NCI-H2081 treated with DMSO at 0.1 percent for 48 hours (cell line): ENCODE results near the gene FAM53B.

Source experiments
- DNase-seq: peaks from one replicate; lab custom pipeline; 2025; lab: John Stamatoyannopoulos, UW

The FAM53B gene

DNA sequence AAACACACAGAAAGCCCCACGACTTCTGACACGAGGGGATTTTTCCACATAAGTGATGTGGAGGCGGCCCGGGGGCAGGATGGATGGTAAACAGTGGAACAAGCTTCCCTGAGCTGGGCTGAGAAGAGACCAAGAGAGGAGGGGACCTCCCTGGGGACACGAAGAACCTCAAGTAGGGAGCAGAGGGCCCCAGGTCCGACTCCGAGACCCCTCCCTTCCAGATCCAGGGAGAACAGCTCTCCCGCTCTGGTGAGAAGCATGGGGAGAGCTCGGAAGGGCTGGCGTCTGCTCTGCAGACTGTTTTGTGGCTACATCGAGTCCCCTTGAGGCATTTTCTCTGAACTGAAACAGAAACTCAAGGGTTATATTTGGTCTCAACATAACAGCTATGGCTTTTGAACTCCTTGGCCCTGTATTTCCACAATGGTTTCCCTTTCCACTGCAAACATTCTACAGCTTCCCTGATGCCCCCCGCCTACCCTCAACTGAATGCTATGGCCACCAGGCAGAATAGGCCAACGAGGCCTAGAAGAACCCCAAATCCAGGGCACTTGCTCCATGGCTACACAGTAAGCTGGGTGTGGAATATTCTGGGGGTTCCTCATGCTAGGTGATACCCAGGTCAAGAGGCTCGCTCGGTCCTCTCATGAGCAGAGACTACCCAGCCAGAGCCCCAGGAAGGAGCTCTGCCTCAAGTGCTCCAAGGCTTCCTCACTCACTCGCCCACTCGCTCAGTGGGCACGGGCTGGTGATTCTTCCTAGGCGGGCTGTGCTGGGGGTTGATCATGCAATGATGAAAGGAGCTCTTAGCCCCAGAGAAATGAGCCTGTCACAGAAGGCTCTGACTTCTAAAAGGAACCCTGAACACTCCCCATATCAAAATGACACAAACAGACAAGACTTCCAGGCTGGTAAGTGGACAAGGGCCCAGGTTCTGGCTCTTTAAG lies 47.5 kb downstream of the FAM53B start:
- DNase-seq = no peak

DNA sequence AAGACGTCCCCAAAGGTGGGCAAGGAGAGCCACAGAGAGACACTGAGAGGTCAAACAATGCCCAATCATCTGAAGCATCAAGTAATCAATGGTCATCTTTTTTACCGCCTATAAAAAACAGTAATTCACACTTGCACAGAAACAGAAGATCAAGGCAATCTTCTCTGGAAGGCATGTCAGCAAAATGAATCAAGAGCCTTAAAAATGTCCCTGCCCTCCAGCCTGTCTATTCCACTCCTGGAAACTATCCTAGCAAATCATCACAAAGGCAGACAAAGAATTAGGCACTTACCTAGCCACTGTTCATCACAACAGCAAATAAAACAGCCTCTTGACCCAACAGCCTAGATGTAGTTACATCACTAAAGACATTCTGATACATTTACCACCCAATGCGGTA lies 48.9 kb downstream of the FAM53B start:
- DNase-seq = no peak

DNA sequence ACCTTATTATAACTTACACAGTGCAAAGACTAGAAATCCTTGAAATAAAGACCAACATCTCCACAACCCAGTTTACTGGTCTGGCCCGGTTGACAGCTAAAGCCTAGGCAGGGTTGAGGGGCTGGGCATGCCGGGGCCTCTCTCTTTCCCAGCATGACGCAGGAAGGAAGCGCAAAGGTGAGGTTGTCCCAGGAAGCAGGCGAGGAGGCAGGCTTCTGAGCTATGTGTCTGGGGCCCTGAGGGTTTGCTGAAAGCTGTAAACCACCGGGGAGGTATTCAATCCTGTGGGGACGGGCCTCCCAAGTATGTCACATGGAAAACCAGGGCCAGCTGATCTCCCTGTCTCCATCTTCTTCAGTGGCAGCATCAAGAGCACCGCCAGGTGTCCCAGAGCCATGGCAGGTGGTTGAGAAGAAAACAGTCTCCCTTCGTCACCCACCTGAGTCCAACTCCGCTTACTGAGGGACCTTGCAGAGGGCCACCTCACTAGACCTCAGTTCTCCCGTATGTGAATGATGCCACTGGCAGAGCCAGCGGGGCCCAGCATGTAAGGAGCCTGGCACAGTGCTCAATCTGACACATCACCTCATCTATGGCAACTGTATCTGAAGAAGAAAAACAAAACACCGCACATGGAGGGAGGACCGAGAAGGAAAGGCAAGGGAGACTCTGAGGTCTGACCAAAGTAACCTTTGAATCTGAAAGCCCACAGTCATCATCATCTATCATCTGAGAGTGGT lies 49.5 kb downstream of the FAM53B start:
- DNase-seq = no peak

DNA sequence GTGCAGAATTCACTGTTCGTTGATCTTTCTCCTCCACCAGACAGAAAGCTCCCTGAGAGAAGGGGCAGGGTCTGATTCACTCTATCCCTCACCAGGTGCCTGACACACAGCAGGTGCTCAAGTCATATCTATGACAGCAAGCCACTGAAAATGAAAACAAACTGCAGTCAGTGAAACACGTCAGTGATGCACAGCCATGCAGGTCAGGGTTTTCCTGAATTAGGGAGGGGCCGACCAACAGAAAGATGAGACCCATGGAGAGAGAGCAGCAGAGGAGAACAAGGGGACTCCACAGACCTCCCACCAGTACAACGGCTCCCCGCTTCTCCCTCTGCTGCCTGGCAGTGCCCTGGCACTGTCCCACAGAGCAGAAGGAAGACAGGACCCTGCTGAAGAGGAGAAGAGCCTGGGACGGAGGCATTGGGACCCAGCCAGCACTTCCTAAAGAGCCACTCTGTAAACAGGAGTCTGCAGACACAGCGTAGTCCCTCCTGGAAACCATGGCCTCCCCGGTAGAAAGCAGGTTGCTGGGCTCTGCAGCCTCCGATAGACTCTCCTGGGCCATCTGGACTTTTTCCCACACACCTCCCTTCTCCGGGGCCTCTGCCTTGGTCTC lies 50.3 kb downstream of the FAM53B start:
- DNase-seq = no peak

DNA sequence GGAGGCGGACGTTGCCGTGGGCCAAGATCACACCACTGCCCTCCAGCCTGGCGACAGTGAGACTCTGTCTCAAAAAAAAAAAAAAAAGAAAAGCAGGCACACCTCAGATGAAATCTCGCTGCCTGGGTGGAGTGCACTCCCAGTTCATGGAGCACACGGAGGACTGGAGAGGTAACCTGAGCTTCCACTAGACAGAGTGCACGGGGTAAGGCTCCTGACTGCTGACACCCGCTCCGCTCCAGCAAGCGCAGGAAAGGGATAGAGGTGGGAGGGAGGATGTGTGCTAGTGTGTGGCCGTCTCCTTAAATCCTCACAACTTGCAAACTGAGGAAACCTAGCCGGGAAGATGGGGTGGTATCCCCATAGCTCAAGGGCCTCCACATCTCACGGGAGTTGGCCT lies 50.8 kb downstream of the FAM53B start:
- no peak for DNase-seq

DNA sequence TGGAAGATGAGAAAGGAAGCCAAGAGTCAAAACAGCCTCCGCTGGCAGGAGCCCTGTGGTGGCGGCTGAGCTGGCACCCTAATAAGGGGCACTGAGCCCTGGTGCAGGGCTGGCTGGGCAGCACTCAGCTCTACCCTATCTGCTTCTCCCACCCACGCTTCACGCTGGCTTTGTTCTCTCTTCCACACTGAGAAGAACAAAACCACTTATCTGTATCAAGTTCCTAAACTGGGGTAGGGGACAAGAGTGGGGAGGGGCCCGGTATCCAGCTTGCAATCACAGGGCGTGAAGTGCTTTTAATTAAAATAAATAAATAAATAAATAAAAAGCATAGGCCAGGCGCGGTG lies 52.1 kb downstream of the FAM53B start:
- DNase-seq = no peak

DNA sequence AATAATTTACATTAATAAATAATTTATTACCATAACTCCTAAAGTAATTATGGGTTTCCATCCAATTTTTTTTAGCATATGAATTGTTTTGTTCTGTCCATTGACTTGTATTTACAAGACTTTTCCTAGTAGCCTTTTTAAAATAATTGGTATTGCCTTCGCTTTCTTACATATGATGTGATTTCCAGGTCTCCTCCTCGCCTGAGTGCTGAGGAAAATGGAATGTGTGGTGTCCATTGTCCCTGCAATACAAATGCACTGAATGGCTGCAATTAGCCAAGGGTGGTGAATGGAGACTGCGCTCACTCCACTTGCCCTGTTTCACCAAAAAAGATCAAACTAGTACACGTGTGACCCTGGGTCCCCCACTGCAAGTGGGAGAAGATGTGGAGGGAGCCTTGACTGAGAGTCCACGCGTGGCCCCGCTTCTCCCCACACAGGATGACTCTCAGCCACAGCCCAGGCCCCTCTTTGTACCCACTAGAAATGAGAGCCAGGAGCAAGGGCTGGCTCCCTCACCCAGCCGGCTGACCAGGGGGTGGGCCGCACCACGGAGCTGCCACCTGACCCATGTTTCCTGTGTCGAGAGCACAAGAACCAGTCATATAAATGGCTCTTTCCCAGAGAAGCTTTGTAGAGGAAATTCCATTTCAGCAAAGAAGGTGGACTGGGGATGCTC lies 52.6 kb downstream of the FAM53B start:
- DNase-seq = no peak

DNA sequence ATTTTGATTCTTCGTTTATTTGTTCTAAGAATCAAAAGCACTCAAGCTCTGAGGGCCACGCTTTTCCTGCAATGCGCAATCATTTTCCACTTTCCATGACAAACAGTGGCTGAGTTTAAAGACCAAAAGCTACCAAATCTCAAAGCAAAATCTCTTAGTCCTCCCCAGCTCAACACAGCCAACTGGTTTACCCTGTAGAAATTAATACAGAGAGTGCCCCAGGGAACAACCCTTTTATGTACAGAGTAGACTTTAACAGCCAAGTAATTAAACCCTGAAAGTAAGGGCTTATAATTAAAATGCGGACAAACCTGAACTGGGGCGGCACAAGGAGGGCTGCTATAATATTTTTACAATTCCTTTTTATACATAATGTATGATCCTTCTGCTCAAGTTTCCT lies 53.2 kb downstream of the FAM53B start:
- DNase-seq = no peak

DNA sequence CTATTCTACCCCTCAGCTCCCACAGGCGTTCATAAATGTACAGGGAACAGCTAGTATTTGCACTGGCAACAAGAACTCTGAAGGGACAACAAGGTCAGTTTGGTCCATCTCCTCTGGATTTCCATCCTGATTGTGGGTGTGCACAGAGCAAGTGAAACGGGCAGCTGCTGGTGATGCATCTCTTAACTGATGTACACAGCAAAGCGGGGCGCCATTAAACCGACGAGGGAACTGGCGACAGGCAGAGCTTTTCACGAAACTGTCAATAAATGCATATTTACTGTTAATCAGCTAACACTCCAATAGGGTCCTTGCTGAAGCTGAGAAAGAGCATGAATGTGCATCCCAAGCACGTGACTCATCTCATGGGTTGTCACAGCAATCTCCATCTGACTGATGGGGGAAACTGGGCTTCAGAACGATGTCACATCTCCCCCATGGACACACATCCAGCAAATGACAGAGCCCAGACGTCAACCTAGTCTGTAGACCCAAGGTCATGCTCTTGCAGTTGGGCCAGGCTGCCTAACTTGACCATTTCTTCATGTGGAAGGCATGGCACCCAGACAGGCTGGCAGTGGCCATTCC lies 54.2 kb downstream of the FAM53B start:
- no peak for DNase-seq

DNA sequence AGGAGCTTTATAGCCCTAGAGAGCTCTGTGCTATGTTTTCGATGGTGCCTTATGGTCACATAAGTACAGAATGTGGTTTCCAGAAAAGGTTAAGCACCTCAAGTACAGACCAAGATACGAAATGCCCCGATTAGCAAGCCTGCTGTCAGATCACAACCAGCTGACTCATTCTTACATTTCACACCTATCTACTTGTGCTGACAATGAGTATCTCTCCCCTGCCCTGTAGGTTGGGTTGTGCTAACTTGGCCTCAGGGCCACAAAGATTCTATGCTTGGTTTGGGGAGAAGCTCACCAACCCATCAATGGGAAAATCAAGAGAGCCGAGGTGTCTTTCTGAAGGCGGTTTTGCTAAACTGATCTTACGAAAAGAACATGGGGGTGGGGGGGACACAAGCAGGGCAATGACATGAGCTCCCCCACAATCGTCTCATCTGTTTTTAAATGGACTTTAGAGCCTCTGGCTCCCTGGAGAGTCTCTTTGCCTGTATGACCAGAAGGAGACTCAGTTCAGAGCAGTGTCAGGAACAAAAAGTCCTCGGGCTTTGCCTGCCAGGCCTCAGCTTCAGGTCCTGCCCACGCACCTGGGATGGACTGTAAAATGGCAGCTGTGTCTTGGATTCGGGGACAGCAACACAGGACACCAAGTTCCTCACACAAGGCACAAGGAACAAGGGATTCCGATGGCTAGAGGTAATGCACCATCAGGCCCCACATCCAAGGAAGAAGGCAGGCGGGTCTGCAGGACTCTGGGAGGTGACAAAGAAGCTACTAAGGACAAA lies 55.1 kb downstream of the FAM53B start:
- no peak for DNase-seq

DNA sequence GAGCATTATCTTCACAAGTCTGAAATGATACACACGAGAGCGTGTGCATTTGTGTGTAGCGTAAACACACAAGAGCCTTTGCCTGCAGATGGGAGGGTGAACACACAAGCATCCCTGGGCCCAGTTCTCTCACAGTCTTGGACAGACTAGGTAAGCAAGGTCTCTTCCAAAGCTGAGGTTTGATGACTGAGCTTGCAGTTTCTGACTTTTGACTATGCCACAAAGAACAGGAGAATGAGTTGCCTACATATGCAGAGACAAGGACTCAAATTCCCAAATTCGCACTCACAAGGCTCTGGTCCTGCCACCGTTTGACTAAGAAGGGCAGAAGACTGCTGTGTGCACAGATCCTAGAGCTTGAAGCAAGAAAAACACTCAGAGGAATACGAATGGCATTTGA lies 55.8 kb downstream of the FAM53B start:
- DNase-seq = no peak

DNA sequence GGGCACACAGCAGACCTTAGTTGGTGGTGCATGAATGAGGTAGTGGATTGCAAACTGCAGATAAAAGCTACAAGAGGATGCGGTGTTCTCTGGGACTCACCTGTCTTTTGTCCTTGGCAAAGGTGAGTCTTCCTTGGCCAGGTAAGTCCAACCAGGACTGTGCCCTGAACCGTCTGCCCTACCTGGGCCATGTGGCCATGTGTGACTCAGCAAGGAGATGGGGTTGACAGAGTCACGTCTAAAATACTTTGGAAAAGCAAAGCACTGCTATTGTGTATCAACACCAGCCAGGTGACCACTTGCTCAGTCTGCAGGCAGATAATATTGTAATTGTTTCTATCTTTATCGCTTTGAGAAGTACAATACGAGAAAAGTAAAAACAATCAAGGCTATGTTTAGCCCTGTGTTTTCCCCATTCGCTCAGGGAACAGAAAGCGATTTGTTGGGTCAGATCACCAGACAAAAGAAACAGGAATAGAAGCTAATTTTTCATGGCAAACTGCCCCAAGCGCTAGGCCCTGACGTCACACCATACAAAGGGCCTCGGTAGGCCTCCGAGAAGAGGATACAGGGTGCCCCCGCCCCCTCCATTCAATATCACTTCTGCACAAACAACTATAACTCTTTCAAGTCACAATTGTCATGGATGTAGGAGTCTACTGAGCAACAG lies 57.3 kb downstream of the FAM53B start:
- DNase-seq = no peak

DNA sequence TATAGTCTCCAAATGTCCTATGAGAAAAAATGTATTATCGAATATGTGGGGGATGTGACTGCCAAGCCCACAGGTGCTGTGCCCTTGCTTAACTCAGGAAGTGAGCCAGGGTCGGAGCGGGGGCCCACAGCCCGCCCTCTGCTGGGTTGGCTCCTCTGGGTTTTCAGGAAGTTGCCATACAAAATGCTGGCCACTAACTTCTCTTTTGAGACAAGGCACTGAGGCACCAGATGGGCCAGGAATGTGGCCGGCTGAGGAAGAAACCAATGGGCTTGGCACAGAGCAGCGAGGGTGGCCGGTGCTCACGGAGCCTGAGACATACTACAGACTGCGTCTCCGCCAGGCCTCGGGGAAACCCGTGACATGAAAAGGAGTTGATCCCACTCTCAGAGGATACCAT lies 58.9 kb downstream of the FAM53B start:
- DNase-seq = no peak

DNA sequence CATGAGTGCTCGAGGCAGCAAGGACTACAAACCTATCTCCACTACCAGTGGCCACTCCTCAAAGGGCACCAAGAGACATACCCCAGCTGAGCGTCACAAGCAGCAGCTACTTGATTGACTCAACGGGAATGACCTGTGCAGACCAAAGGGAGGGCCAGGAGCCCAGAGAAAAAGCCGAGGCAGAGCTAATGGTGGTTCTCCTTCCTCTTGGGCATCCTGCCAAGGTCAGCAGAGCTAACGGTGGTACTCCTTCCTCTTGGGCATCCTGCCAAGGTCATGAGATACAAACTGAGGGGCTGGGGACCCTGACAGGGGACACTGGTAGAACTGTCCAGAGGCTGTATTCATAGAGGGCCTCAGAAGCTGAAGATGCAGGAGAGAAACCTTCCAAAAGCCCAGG lies 60.4 kb downstream of the FAM53B start:
- no peak for DNase-seq

DNA sequence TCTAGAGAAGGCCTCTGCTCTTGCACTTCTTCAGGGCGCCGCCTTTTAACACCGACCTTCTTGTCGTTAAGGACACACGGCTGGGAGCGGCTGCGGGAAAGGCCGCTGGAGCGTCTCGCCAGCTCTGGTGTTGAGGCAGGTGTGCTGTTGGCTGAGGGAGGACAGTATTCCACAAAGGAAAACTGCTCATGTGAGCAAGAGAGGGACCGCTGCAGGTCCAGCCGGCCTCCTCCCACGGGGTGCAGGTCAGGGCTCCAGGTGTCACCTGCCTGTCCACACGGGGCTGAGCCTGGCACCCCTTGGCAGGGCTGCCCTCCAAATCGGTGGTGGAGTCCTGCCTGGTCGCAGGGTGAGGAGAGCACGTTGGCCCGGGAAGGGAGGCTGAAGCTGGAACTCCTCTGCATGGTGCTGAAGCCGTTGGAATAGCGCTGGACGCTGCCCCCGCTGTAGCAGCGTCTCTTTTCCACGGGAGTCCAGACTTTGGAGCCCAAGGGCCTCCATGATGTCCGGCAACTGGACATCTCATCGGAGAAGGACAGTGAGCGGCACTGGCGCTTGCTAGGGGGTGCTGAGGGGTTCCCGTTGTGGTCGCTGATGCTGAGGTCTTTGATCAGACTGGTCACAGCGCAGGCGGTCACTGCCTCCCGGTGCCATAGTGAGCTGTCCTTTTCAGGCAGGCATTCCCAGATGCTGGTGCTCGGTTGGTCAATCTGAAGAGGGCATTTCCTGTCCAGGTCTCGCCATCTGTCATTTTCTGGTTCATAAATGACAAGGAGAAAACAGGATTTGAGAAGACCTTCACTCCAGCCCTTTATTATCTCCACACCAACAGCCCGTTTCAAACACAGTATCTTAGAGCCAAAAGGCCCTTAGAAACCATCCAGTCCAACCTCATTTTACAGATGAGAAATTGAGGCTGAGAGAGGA lies 62.3 kb downstream of the FAM53B start:
- no peak for DNase-seq

DNA sequence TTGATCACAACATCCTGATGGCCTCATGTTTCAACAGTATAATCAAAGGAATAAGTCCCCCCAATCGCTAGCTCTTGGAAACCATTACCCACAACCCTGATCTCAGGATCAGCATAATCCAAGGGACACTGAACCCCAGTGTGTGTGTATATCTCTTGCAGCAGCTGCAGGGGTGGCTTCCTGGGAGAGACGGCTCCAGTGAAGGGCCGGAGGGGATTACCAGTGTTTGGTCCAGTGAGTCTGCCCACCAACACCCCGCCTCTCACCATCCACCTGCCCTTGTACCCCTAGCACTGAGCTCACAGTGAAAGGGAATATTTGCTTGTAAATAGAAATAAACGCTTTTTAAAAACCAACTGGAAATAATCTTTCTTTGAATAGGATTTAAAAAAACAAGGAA lies 63.1 kb downstream of the FAM53B start:
- DNase-seq = no peak

DNA sequence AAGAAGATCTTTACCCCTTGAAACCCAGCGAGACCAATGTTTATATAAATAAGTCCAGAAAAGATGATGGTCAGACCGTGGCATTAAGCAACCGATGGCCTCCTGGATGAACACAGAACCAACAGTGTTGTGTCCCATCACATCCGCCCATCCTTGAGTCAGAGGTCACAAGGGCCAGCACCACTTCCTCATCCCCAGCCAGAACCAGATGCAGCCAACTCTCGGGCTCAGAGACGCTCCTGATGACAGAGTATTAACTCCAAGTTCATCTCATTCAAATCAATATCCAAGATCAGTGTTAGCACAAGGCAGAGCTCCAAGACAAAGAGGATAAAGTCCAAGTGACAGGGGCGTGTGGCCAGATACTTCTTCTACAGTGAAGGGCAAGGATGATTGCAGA lies 63.5 kb downstream of the FAM53B start:
- no peak for DNase-seq

DNA sequence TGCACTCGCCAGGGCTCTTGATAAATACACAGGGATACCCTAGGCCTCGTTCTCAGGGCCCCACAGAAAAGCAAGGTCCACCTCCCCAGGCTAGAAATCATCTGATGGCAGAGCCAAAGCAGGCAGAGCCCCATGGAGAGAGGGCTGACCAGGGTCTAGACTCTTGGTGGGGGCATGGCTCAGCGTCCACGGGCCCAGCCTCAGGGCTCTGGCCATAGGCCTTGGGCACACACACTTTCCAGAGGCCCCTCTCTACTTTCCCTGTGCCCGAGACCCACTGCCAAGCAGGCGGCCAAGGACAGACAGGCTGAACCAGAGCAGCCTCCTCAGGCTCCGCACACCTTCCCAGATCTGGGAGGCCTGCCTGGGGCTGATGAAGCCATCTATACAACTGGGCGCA lies 64.8 kb downstream of the FAM53B start:
- no peak for DNase-seq

DNA sequence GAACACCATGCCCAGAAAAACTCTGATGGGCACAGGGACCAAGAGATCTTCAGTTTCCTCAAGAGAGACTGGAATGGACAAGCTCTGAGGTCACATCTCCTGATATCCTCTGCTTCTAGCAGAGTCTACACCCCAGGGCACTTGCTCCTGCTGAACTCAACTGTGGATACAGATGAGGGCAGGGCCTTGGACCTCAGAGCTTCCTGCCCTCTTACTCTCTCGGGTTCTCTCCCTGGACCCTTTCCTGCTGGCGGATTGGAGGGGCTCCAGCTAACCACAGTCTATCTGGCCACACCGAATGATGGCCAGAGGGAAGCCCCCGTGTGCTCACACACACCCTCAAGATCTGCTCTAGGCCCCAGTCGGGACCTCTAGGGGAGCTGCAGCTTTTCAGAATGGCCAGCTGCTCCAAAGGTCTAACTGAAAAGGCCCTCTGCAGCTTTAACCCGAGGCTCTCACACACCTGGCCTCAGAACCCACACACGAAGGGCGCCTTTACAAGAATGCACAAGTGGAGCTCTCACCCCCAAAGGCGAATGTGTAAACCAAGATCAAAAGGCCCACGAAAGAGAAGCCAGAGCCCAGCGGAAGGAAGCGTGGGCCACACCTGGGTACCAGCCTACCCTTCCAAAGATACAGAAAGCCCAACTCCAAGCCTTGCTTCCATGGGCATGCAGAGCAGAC lies 65.5 kb downstream of the FAM53B start:
- DNase-seq = no peak
